Activated gamma-delta T cell treated with Interleukin-2 at 50 U/mL for 16 hours (primary cell): Measurements from ENCODE around the gene UNC13D.

ENCODE experiments used
- DNase-seq: peaks from one replicate; pipeline ENCODE4 v3.0.0-alpha.2; 2020

Gene UNC13D

DNA sequence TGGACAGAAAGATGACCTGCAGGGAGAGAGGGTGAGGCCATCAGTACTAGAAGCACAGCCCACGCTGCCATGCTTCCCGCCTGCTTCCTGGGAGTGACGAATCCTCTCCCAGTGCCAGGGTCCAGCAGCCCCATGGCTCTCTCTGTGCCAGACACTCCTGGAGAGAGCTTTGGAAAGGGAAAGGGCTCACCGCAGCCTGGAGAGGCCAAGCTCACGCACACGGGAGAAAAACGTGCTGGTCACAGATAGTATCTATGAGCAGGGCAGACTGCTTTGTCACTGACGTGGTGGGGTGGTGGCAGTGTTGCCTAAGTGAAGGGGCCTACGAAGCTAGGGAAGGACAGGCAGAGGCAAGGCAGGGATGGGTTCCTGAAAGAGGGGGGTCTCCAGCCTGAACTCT is 5.5 kb upstream of the UNC13D start:
- DNase-seq = no peak

DNA sequence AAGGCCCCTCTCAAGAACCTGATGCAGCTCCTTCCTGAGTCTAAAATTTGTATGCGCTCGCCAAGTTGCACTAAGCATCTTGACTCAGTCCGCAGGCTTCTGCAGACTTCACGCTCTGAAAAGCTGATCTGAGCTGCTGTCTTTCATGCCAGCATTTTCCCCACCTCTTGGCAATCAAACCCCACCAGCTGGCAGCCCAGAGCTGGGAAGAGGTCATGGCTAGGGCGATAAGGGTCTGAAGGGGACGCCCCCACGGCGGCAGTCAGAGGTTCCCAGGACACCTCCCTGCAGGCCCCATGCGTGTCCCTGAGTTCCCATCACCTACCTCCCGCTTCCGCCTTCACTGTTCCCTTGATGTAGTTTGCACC is 5.1 kb upstream of the UNC13D start:
- DNase-seq = no peak

DNA sequence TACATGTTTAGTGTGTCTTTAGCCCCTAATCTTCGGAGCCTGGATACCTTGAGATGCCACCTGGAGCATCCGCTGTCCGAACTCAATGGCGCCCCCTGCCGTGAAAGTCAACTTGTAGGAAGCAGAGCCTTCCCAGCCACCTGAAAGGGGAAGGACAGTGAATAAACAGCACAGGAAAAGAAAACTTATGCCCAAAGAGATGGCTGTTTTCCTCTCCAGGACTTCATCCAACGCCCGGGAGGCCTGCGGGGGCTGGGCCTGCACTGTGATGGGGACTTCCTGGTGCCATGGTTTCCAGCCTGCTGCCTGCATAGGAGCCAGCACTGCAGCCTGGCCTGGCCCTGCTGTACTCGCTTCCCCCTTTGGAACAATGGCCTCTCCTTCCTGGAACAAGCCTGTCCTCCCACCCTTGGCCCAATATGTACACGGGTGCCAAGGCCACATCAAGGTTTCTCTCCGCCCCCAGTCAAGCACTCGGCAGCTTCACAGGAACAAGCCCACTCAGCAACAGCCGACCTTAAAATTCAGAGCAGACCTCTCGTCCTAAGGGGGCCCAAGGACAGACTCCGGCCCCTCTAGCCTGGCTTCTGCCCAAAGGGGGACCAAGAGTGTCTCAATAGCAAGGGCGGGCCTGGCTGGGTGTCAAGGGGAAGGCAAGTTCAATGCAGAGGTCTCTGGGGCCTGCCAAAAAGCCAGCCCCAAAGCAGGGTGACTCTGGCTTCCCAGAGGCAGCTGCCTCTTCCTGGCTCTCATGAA is 4.5 kb upstream of the UNC13D start:
- DNase-seq = peak; percentile 82

DNA sequence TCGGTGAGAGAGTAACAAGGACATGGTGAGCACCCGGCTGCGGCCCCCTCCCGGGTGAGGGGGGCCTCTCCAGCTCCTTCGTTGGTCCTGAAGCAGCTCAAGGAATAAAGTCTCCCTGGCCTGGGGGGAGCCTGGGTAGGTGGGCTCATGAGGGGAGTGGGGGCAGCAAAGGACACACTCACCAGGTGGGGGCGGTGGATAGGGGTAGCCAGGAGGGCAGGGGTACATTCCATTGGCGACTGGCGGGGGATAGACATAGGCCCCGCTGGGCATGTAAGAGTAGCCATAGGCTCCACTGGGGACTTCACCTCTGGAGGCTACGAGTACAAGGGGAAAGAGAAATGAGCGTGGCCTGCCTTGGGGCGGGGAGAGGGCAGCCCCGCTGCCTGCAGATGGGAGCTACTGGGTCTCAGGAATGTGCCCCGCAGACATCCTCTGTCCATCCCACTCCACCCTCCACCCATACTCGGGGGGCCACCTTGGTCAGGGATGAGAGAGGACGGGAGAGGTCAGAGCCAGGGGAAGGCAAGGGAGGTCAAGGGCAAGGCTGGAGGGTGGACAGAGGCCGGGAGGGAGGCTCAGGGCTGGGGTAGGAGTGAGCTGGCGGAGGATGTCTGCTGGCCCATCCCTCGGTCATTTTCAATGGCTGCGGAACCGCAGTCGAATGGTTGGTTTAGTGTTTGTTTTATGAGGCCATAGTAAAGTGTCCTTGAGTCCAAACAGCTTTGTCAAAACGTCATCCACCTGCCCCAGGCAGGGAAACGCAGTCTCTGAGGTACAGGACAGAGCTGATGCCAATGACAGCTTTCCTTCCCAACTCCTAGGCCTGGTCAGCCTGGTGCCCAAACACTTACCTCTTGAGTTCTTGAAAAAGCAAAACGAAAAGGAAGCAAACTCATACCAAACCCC is 3.7 kb upstream of the UNC13D start:
- no peak for DNase-seq

DNA sequence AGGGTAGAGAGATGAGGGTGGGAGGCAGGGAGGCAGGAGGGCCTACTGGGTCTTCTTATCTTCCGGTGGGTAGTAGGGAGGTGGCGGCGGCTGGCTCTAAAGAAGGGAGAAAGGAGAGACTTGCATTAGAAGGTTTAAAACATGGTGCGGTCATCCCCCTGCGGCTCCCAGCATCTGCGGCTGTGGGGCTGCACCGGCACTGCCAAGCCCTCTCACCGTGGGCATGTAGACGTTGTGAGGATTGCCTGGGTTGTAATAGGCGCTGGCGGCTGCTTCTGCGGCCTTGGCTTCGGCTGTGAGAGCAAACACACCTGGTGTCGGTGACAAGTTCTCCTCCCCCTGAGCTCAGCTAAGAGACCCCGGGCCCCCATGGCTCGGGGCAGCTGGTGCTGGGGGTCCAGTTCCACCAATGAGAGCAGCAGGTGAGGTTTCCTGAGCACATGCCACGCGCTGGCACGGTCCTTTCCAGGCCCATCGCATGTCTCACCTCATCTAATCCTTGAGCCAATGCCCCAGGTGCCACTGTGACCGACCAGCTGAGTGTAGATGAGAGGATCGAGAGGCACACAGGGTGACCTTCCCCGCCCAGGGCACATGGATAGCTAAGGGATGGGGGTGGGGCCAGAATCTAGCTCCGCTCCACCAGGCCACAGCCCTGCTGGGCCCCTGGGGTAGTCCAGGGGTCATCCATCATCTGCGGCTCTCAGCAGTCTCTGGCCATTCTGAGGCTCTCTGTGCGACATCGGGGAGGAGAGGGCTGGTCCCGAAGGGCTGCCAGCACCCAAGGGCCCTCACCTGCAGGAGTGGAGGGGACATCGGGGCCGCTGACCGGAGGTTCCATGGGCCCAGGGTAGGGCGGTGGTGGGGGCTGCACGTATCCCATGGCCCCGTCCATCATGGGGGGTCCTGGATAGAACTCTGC is 2.7 kb upstream of the UNC13D start:
- no peak for DNase-seq

DNA sequence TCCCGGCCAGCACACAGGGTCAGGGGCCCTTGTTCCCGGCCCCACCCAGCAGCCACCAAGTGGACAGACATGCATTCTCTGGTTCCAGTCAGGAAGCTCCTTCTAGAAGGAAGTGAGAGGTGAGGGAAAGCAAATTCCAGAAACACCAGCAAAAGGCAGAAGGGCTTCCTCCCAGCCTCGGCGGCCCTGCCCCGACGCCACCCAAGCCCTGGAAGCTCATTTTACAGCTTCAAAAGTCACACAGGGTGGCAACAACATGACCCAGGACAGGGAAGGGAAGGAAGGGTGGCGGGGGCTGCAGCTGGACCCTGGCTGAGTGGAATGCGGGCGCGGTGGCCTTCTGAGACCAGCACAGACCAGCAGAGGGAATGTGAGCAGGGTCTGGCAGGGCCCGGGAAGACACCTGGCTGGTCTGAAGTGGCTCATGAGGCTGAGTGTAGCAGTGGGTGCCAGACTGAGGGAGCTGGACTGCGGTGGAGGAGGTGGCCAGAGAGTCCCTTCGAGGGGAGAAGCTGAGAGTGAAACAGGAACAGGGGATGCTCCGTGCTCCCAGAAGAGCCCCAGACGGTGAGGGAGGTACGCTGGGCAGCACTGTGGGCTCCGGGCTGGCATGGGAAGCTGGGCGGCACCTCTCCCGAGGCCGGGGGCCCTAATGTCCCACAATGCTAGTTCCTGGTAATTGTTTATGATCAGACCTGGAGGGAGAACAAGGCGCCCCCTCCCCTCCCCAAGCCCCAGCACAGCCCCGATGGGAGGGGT is 1.9 kb upstream of the UNC13D start:
- no peak for DNase-seq

DNA sequence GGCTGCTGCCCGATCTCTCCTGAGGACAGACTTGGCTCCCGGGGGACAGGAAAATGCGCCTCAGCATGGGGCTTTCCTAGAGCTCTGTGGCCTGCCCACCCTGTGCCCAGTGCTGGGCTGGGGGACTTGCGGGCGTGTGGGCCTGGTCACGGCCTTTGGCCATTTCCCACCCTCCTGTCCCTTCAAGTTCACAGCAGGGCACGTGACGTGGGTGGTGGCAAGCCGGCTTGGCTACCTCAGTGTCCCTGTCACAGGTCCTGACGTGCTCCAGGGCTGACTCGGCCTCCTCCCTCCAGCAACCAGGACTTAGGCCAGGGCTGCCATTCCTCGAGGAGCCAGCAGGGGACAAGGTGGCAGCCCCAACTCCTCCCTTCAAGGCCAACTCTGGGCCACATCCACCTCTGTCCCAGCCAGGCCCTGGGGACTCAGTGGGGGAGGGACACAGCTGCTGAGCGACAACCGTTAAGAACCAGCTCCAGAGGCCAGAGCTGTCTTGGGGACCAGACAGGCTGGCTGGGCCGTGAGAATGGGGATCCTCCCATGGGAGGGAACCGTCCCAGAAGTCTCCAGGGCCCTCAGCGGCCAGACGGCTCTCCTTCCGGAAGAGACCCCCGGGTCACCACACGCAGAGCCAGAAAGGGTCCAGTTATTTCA is 981 bp upstream of the UNC13D start:
- peak; percentile 48 for DNase-seq

DNA sequence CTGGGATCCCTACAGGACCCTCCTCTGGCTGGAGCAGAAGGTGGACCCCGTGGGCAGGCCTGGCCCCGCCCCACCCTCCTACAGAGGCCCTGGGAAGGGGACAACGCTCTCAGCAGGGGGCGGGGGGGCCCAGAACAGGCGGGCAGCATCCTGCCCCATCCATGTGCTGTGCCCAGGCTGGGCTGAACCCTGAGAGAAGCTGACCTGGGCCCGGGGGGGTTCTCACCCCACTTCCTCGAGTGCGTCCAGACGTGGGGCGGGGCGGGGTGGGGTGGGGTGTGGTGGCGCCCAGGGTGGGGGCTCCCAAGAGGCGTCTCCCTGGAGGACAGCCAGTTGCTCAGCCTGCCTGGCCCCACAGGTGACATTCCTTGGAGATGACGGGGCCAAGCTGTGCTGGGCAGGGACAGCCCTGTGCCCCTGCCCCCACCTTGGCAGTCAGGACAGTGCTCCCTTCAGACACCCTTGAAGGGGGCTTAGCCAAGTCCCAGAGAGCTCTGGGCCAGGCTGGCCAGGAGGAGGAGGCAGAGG is 390 bp upstream of the UNC13D start:
- no peak for DNase-seq

DNA sequence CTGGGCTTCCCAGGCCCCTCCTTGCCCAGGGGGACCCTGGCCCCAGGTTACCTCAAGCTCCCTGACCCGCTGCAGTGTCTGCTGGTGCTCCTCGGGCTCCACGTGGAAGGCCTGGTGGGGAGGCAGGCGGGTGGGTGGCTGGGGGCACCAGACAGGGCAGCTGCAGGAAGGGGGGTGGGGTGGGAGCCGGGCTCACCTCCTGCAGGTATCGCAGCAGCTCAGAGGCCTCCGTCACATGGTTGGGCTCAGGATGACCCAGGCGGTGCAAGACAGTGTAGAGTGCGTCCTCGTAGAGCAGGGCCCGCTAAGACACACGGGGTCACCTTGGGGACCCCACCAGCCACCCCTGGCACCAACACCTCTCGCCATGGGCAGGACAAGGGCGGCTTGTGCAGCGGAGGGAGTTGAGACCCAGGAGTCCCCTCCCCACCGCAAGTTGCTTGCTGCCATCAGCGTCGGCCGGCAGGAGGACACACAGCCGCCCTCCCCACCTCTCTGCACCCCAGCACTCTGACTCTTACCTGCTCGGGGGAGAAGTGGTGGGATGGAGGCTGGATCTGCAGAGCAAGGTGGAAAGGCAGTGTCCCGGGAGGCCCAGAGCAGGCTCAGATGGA is 1.1 kb downstream of the UNC13D start:
- peak; percentile 31 for DNase-seq

DNA sequence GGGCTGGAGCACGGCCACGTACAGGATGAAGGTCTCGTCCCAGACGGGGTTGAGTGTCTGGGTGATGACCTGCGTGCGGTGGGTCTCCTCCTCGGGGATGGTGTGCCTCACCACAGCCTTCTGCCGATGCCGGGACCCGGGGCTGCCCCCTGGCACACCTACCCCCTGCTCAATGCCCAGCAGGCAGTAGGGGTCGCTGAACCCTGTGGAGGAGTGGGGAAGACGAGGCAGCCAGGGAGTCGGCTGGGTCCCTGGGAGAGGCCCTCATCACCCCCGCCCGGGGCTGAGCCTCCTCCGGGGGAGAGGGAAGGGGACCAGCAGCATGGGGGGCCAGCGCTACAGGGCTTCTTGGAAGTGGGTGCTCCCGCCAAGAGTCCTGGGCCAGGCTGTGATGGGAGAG is 1.8 kb downstream of the UNC13D start:
- DNase-seq = no peak

DNA sequence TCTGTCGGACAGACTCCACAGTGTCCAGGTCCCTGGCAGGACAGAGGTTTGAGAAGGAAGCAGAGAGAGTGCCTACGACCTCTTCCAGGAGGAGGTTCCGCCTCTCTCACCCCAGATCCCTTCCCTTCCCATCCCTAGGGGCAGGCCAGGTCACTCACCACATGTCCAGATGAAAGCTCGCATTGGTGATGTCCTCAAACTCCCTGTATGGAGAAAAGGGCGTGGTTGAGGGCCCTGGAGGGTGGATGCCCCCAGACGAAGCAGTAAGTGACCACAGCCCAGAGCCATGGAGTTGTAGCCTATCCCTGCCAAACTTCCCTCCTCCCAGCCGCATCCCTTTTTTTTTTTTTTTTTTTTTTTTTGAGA is 3.4 kb downstream of the UNC13D start:
- DNase-seq = no peak

DNA sequence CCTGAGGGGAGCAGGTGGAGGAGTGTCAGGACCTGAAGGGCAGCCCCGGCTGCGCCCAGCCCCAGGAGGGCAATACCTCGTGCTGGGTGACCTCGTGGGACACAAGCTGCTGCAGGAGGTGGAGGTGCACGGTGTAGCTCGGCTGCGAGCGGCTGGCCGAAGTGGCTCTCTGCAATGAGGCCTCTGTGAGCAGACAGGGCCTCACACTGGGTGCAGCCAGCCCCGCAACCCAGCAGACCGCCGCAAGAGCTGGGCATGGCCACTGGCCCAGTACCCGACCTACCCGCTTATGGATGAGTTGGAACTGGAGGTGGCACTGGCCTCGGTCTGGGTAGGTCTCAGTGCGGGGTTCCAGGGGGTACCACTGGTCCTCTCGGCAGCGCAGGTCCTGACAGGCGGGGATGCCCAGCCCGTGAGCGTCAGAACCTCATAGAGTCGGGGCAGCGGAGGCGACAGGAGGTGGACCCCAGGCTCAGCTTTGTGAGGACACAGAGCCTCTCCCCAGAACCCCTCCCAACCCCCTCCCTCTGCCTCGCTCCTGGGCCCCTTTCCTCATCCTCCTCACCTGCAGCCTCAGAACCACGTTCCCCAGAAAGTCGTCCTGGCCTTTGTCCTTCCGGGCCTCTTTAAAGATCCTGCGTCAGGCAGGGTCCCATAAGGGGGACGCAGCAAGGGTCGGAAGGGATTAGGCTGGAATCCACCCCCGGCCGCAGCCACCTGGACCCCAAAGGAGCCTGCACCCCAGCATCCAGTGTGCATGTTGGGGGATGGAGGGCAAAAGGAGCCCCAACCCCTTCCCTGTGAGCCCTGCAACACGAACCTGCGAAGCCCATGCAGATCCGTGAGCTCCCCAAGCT is 4.0 kb downstream of the UNC13D start:
- no peak for DNase-seq

DNA sequence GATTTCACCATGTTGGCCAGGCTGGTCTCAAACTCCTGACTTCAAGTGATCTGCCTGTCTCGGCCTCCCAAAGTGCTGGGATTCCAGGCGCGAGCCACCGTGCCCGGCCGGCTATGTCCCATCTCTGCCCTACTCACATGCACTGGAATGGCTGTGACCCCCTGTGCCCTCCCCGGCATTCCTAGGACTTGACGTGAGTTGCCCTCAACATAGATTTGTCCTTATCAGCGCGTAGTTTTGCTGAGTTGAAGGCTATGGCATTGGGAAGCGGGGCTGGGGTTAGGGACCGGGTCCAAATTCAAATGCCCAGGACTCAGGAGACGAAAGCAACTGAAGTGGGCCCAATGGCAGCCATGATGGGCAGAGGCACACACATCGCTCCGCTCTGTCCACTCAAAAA is 5.8 kb downstream of the UNC13D start:
- DNase-seq = no peak

DNA sequence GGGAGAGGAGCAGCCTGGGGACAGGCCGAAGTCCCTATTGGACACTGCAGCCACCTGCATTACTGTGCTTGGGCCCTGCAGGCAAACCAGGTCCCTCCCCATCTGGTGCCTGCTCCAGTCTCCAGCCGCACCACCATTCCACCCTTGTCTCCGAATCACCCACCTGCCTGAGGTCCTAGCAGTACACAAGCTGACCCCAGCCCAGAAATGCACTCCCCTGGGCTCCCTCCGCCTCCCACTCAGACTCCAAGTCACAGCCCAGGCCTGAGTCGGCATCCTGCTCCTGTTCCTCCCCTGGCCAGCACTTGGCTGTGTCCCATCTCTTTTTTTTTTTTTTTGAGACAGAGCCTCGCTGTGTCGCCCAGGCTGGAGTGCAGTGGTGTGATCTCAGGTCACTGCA is 6.3 kb downstream of the UNC13D start:
- no peak for DNase-seq

DNA sequence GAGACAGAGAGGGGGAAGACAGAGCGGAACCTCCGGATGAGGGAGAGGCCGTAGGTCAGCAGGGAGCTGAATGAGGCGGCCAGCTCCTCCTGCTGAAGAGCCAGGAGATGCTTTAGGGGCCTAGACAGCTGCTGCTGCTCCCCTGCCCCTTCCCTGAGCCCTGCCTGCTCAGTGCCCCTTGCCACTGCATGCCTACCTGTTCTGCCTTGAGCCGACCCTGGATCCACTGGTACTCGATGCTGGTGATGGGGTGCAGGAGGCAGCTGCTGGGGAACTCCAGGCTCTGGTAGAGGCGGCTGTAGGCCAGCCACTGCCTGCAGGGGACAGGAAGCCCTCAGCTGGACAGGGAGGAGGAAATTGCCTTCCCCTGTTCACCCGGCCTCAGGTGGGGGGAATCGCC is 7.6 kb downstream of the UNC13D start:
- no peak for DNase-seq

DNA sequence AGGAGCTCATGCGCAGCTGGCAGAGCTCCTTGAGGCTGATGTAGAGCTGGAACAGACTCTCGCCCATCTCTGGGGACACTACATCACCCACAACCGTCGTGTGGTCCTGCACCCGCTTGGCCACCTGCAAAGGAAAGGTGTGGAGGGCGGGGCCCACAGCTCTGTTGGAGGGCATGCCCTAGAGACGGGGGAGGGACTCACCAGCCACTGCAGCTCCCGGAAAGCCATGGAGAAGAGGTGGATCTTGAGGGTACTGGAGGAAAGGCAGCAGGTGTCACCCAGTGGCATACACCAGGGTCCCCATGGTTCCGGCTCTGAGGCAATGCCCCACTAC is 8.6 kb downstream of the UNC13D start:
- no peak for DNase-seq

DNA sequence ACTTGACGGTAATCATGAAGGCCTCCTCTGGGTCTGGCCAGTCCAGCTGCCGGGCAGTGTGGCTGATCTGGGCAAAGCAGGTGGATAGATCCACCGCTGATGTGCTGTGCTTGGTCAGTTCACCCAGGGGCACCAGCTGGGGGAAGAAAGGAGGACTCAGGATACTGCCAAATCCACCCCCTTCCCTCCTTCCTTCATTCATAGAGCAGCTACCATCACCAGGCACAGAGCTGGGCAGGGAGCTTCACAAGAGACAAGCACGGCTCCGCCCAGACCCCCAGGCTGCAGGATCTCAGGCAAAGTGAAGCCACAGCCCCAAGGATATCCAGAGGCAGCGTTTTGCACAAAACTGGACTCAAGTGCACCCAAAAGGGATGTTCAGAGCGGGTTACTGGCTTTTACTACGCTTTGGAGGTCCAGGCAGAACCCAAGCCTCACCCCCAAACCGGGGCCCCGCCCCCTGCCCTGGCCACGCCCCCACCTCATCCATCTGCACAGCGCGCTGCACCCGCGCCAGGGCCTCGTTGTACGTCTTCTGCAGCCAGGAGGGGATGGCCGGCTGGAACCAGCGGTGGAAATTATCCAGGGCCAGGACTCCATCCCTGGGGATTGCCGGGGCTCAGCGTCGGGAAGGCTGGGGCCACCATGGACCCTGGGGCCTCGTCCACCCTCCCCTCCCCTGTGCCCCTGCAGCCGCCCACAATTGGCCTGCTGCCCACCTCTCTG is 9.1 kb downstream of the UNC13D start:
- no peak for DNase-seq

DNA sequence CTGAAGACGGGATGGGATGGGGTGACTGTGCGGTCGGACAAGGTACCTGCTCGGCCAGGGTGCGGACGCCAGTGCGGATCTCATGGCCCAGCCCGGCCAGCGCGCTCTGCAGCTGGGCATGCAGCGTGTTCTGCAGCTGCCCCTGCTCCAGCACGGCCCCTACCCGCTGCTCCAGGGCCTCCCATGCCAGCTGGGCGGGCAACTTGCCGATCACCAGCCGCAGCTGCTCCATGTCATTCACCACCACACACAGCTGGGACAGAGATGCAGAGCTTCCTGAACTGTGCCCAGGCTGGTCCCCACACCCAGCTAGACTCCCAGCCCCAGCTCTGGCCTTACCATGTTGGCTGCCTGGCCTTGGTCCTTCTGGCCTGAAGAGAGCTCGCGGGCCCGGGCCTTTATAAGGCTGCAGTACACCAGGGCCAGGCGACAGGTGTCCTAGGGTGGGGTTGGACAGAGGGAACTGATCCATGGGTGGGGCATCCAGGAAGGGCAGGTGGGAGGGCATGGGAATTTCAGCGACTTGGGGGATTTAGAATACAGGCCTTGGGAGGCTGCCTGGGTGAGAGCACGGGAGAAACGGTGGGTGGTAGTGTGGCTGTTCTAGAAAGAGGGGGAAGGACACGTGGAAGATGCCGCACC is 9.8 kb downstream of the UNC13D start:
- DNase-seq = no peak
